OCI-LY1 (cell line): Measurements from ENCODE around the gene MALT1.

Experiments
- EZH2 ChIP-seq: fragments of 200-600 bp; sonication (generic), shearing (Covaris generic); IDR thresholded peaks from 2 replicates; pipeline ENCODE4 v1.8.0; 2017; ENCODE audit warnings: borderline replicate concordance, mixed run types, mild to moderate bottlenecking, antibody characterized with exemption, low read length, moderate library complexity, mixed read lengths
- TF ChIP-seq, protein P1 (sequence below): fragments of 200-600 bp; sonication (generic), shearing (Covaris generic); IDR thresholded peaks from 2 replicates; pipeline ENCODE4 v1.5.1; 2017; ENCODE audit warnings: mild to moderate bottlenecking, antibody characterized with exemption, low read length, moderate library complexity, mixed read lengths

DNA sequence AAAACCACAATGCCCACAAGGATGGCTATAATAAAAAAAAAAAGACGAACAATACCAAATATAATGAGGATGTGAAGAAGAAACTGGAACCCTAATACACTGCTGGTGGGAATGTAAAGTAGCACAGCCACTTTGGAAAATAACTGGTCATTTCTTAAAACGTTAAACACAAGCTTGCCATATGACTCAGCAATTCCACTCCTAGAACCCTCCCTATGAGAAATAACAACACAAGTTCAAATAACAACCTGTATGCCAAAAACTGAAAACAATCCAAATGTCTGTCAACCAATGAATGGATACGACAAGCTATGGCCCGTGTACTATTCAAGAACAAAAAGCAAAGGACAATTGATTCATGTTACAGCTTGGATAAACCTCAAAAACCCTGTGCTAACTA is 35.4 kb upstream of the MALT1 start:
- TF ChIP-seq, protein P1, sequence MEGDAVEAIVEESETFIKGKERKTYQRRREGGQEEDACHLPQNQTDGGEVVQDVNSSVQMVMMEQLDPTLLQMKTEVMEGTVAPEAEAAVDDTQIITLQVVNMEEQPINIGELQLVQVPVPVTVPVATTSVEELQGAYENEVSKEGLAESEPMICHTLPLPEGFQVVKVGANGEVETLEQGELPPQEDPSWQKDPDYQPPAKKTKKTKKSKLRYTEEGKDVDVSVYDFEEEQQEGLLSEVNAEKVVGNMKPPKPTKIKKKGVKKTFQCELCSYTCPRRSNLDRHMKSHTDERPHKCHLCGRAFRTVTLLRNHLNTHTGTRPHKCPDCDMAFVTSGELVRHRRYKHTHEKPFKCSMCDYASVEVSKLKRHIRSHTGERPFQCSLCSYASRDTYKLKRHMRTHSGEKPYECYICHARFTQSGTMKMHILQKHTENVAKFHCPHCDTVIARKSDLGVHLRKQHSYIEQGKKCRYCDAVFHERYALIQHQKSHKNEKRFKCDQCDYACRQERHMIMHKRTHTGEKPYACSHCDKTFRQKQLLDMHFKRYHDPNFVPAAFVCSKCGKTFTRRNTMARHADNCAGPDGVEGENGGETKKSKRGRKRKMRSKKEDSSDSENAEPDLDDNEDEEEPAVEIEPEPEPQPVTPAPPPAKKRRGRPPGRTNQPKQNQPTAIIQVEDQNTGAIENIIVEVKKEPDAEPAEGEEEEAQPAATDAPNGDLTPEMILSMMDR, result no peak
- no peak for TF ChIP-seq EZH2
